GM18858 (cell line): Measurements from ENCODE around the gene KCTD8.

Experiments used
- ATAC-seq: cut with Tn5 transposase; IDR thresholded peaks from one replicate; pipeline ENCODE4 v1.9.1; 2021; ENCODE audit not compliant: unreplicated experiment

The KCTD8 gene

DNA sequence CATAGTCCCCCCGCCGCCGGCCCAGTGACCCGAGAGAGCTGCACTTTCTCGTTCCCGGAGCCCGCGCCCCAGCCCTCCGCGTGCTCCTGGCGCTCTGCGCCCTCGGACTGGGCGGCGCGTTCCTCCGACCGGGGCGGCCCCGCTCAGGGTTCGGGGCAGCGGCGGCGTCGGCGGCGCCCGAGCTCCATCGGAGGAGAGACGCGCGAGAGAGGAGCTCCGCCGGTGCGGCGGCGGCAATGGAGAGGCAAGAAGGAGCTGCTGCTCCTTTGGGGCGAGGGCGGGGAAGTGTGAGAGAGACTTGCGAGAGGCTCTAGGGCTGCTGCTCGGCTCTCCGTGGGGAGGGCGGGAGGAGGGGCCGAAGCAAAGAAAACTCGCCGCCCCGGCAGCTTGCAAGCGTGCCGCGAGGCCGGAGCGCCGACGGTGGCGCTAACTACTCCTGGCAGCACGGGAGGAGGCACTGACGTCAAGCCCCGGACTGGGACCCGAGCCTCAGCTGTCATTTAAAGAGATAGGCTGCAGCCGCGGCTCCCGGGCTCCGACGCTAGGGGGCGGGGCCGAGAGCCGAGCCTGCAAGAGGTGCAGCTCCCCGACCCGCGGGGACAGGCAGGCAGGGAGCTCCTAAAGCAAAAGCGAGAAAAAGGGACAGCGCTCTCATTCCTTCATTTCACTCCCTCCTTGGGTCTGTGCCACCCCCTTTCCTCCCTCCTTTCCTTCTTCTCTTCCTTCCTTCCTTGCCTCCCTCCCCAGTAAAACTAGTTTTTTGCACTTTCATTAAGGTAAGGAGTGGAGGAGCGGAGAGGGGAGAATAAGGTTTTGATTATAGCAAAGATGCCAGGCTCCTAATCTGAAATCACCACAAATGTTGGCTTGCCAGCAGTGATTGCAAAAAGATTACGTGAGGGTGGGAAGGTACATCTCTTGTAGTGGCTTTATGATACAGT is at the start of gene KCTD8:
Gene KCTD8, minus strand, starts transcription at position 289 of the 941 bp plus-strand sequence.
- peak; percentile 98 for ATAC-seq

DNA sequence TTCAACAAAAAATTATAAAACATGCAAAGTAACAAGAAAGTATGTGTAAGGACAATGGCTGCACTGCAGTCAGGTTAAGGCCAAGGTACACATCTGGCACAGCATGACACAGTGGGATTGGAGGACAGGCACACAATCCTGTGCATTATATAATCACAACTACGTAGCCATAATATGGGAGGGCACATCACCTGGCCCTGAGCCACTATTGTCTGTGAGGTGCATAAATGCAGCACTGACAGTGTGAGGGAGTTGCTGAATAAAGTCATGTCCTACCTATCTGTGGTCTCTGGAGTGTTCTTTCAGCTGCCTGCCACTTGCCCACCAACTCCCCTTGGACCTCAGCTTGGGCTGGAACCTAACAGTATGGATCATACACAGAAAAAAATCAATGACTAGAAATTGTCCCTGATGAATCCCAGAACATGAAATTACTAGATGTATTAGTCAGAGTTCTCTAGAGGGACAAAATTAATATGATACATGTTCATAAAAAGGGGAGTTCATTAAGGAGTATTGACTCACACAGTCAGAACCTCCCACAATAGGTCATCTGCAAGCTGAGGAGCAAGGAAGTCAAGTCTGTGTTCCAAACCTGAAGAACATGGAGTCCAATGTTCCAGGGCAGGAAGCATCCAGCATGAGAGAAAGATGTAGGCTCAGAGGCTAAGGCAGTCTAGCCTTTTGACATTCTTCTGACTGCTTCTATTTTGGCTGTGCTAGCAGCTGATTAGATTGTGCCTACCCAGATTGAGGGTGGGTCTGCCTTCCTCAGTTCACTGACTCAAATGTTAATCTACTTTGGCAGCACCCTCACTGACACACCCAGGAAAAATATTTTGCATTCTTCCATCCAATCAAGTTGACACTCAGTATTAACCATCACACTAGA is 46.4 kb upstream of the KCTD8 start:
- no peak for ATAC-seq

DNA sequence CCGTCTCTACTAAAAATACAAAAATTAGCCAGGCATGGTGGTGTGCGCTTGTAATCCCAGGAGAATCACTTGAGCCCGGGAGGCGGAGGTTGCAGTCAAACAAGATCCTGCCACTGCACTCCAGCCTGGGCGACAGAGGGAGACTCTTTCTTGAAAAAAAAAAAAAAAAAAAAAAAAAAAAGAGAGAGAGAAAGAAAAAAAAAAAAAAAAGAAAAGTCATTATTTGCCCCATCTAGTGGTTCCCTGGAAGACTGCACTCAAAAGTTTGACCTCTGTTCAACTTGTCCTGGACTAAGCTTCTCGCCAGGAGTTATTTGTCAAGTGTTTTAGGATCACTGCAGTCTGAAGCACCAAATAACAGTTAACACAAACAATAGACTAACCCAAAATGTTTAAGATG is 45.3 kb upstream of the KCTD8 start:
- no peak for ATAC-seq

- no peak for ATAC-seq
Observed at GRCh38 chr4:44487341-44487740, 38.7 kb upstream of the KCTD8 start.

- ATAC-seq: no peak
Observed at GRCh38 chr4:44479731-44480130, 31.1 kb upstream of the KCTD8 start.

- no peak for ATAC-seq
Observed at GRCh38 chr4:44462259-44462658, 13.7 kb upstream of the KCTD8 start.

DNA sequence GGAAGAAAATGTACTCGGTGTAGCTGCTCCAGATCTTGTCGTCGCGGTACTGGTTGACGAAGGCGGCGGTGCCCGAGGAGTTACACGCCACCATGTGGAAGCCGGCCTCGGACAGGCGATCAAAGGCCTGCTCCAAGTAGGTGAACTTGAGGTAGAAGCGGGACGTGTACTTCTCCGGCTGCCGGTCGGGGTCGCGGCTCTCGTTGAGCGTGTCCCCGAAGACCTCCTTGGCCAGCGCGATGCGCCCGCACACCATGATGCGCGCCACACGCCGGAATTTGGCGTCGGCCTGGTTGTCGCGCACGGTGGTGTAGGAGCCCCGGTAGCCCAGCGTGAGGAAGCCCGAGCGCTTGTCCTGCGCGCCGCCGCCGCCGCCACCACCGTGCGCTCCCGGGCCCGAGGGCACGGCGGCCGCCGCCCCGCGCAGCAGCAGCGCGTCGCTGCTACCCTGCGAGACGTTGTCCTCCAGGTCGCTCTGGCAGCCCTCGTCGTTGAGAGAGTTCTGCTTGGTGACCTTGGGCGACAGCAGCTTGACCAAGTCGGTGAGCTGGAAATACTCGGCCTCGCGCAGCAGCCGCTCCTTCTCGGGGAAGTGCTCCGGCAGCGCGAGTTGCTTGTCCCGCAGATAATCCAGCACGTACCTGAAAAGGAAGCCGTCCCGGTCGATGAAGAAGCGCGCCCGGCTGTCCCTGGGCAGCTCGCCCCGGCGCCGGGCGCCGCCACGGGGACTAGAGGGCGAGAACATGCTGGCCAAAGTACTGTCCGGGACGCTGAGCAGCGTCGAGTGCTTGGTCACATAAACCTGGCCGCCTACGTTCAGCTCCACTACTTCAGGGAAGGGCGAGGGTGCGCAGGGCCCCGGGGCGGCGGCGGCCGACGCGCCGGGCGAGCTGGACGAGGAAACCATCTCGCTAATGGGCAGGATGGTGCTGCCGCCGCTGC is 775 bp downstream of the KCTD8 start:
- no peak for ATAC-seq

DNA sequence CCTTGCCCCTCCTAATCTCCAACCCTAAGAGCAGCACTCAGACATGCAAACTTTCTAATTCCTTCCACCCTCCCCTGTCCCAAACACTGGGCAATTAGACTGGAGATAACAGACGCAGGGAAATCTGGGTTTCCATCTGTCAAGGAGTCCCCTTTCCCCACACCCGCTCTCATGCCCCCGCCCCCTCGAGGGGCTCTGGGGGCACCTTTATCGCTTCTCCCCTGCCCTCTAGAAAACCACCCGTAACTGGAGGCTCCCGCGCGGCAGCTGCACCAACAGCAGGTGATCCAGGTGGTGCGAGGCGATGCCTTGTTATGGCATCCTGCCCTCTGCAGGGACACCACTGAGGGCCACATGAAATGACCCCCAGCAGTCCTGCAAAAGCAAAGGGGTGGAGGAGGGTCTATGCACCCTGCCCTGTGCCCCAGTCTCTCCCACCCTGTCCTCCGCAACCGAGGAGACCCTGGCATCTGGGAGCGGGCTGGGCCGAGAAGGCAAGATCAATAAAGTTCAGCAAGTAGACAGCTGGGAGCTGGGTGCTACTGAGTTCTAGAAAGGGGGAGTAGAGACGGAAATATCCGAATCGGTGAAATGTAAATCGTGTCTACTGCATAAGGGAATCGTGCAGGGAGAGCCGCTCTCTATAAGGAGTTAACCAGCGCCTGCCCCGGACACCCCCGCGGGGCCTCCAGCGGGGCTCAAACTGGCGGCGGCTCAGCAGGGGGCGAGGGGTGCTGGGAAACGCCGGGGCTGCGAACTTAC is 1.6 kb downstream of the KCTD8 start:
- ATAC-seq: no peak

DNA sequence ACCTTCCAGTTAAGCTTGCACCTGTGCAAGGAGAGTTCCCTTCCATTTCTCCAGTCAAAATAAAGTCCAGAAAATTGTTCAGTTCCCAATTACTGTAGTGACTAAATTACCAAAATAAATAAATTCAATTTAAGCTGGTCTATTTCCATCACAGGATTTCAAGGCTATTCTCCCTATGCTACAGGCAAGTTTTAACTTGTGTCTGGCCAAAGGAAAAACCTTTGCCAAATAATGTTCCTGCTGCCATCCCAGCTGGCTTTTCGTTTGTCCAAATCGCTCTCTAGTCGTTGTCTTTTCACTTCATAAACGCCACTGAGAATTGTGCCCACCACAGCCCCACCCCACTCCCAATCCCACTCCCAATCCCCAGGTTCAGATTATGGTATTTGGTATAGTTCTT is 2.4 kb downstream of the KCTD8 start:
- ATAC-seq: no peak

- no peak for ATAC-seq
Observed at GRCh38 chr4:44438687-44439086, 9.9 kb downstream of the KCTD8 start.

- no peak for ATAC-seq
Observed at GRCh38 chr4:44434247-44434646, 14.4 kb downstream of the KCTD8 start.

GRCh38 chr4:44425614-44426208 is 22.9 kb downstream of the KCTD8 start:
- ATAC-seq: no peak

DNA sequence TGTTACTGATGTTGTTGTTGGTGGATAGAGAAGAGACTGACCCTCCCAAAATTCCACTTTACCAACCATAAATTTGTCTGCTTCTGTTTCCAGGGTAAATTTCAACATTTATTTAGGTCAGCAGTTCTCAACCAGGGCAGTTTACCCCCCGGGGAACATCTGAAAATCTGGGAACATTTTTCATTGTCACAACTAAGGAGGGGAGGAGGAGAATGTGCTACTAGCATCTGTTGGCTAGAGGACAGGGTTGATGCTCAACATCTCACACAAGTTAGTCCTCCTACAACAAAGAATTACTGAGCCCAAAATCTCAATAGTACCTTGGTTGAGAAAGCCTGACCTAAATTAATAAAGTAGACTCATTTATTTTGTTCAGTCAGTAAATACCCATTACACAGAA is 25.7 kb downstream of the KCTD8 start:
- no peak for ATAC-seq

DNA sequence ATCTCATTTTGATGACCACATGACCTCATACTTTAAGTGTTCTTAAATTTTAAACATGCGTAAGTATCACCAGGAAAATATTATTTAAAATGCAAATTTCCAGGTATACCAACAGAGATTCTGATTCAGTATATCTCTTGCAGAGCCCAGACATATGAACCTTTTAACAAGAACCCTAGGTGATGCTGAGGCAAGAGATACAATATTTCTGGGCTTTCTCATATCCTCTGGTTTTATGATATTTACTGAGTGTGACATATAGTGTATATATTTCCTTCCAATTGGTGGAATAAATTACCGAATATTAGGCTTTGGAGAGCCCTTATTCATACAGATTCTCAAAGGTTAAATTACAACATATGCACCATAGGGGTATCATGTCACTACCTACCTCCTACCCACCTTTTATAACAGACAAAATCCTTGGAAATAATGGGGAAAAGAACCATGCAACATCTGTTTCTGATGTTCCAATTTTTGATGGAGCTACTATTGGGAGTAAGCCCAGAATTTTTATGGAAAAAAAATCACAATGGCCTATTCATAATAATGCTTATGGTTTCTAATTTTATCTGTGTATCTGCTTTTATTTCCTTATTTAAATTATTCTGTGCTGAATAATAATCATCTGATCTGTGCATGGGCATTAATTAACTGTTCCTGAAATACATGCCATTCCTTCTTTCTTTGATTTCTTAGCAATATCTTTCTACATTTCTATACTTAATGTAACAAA is 27.1 kb downstream of the KCTD8 start:
- no peak for ATAC-seq

GRCh38 chr4:44415251-44415650 is 33.4 kb downstream of the KCTD8 start:
- ATAC-seq: no peak

GRCh38 chr4:44368413-44369167 is 80.0 kb downstream of the KCTD8 start:
- no peak for ATAC-seq

GRCh38 chr4:44354172-44354571 is 94.4 kb downstream of the KCTD8 start:
- no peak for ATAC-seq

GRCh38 chr4:44351069-44351468 is 97.5 kb downstream of the KCTD8 start:
- no peak for ATAC-seq
